H1 (cell line): ENCODE results near the gene TNFSF15. TPM values are rescaled to one million over a fixed set of nuclear protein-coding genes. Genes with fewer than 3 reads are reported as not detected.

Source experiments
- ASH2L ChIP-seq: fragments of 200-600, 300-600 bp; sonication (generic); IDR thresholded peaks from one replicate; pipeline ENCODE4 v1.7.1; 2017; ENCODE audit warnings: low read length
- CHD2 ChIP-seq: IDR thresholded peaks from 2 replicates; pipeline ENCODE4 v1.6.1; 2012; ENCODE audit warnings: low read length, improper control_type of control experiment
- CHD7 ChIP-seq: fragments of 300-600 bp; sonication (generic); IDR thresholded peaks from 2 replicates; pipeline ENCODE4 v1.7.1; 2012; ENCODE audit warnings: low read length, moderate library complexity, mild to moderate bottlenecking, inconsistent platforms; ENCODE audit not compliant: insufficient replicate concordance
- E2F6 ChIP-seq: IDR thresholded peaks from 2 replicates; pipeline ENCODE4 v1.6.1; 2012; ENCODE audit warnings: inconsistent platforms
- FOSL1 ChIP-seq: IDR thresholded peaks from 2 replicates; pipeline ENCODE4 v1.6.1; 2011; ENCODE audit warnings: mild to moderate bottlenecking, low read depth, low read length, moderate library complexity; ENCODE audit not compliant: insufficient read depth
- GABPA ChIP-seq: IDR thresholded peaks from 2 replicates; pipeline ENCODE4 v1.6.1; 2011; ENCODE audit warnings: mild to moderate bottlenecking, low read length, moderate library complexity, borderline replicate concordance; ENCODE audit not compliant: insufficient read depth
- GTF2F1 ChIP-seq: IDR thresholded peaks from 2 replicates; pipeline ENCODE4 v1.6.1; 2012; ENCODE audit warnings: low read depth, low read length, improper control_type of control experiment, borderline replicate concordance
- JUN ChIP-seq: IDR thresholded peaks from 2 replicates; pipeline ENCODE4 v1.6.1; 2011; ENCODE audit warnings: low read depth, mild to moderate bottlenecking, improper control_type of control experiment, low read length
- POLR2A ChIP-seq, 2 experiments: IDR thresholded peaks; 1 replicate in 1 of 2; 2 replicates in 1 of 2; pipeline ENCODE4 v1.6.1; 2011; ENCODE audit warnings: low read depth in 2 of 2, low read length in 2 of 2, mild to moderate bottlenecking in 2 of 2; ENCODE audit errors: control extremely low read depth in 1 of 2
- POU5F1 ChIP-seq: IDR thresholded peaks from 2 replicates; pipeline ENCODE4 v1.6.1; 2011; ENCODE audit warnings: low read depth, mild to moderate bottlenecking, low read length, moderate library complexity
- SP4 ChIP-seq: IDR thresholded peaks from 2 replicates; pipeline ENCODE4 v1.6.1; 2012; ENCODE audit warnings: low read length, inconsistent platforms
- SRF ChIP-seq: IDR thresholded peaks from 2 replicates; pipeline ENCODE4 v1.6.1; 2011; ENCODE audit warnings: mild to moderate bottlenecking, low read depth, low read length, moderate library complexity
- TEAD4 ChIP-seq: IDR thresholded peaks from 2 replicates; pipeline ENCODE4 v1.6.1; 2012; ENCODE audit warnings: low read depth, low read length, inconsistent platforms, mixed read lengths
- polyA plus RNA-seq, 7 experiments: library from polyadenylated mRNA; depleted of rRNA in 3 of 7; stranded (reverse) in 5 of 7; unstranded in 2 of 7; fragments of >200 nt in 5 of 7; fragments of 200-250 nt in 2 of 7; gene quantifications; 1 replicate in 5 of 7; 2 replicates in 1 of 7; 4 replicates in 1 of 7; pipeline versions ENCODE4 v1.2.1 to v1.2.3, GENCODE V29; 2011 to 2013; ENCODE audit warnings: missing spikeins in 2 of 7, mixed read lengths in 2 of 7
- total RNA-seq: library from RNA; stranded (reverse); fragmentation: NEBNext Ultra II Directional; extraction: Animal tissue kit (Norgen Biotek cat#: 25700); gene quantifications from 2 replicates; pipeline ENCODE4 v1.2.1, GENCODE V29; 2021

Gene TNFSF15
- total and polyA plus RNA-seq, 2 of the 8 experiments (the other 6 are each of a cell fraction or from before 2014, with no cell fraction given) = 0.09 to 0.17 TPM

- TF ChIP-seq CHD7 (no peak), GABPA (no peak), ASH2L (no peak), FOSL1 (no peak), CHD2 (no peak), E2F6 (no peak), SP4 (no peak), GTF2F1 (no peak), POU5F1 (no peak), TEAD4 (no peak), SRF (no peak), POLR2A (IDR thresholded peaks at IDR 0.05; ENCODE audit: control extremely low read depth in 1 of 2, low read depth in 2 of 2, low read length in 2 of 2) (no peak), JUN (no peak)
These were observed 14.1 kb downstream of the TNFSF15 start (continued) for GRCh38 chr9:114791736-114792135.
